HepG2 (cell line): ENCODE data around the gene ITGB2. TPM values are rescaled to one million over a fixed set of nuclear protein-coding genes. Genes with fewer than 3 reads are reported as not detected.

Source experiments
- ATRX ChIP-seq: sonication (generic); formaldehyde crosslinking; IDR thresholded peaks from 2 replicates; pipeline ENCODE4 v1.4.0; 2020; ENCODE audit warnings: missing genetic modification reagents, borderline replicate concordance
- ESRRA ChIP-seq: sonication (generic); formaldehyde crosslinking; IDR thresholded peaks from 2 replicates; pipeline ENCODE4 v1.5.1; 2020; ENCODE audit warnings: mild to moderate bottlenecking, low read depth, missing genetic modification reagents
- FOXA3 ChIP-seq: IDR thresholded peaks from 2 replicates; pipeline ENCODE4 v1.6.1; 2016; ENCODE audit warnings: missing genetic modification reagents, missing compliant biosample characterization
- FOXJ3 ChIP-seq: sonication (generic); formaldehyde crosslinking; IDR thresholded peaks from 2 replicates; pipeline ENCODE4 v1.4.0; 2020; ENCODE audit warnings: missing genetic modification reagents, mild to moderate bottlenecking, borderline replicate concordance
- KDM1A ChIP-seq: IDR thresholded peaks from 2 replicates; pipeline ENCODE4 v1.6.1; 2016; ENCODE audit warnings: missing compliant biosample characterization
- KDM4B ChIP-seq: sonication (generic); formaldehyde crosslinking; IDR thresholded peaks from 2 replicates; pipeline ENCODE4 v1.4.0; 2020; ENCODE audit warnings: missing genetic modification reagents
- MXI1 ChIP-seq: IDR thresholded peaks from 3 replicates; pipeline ENCODE4 v1.6.1; 2012; ENCODE audit warnings: low read depth, low read length, inconsistent platforms, borderline replicate concordance
- SMARCE1 ChIP-seq: fragments of 450-650 bp; IDR thresholded peaks from 2 replicates; pipeline ENCODE4 v1.6.1; 2017; ENCODE audit warnings: borderline replicate concordance
- ZNF224 ChIP-seq: sonication (generic); formaldehyde crosslinking; IDR thresholded peaks from 2 replicates; pipeline ENCODE4 v1.5.0; 2020; ENCODE audit warnings: mild to moderate bottlenecking, missing genetic modification reagents
- ZNF333 ChIP-seq: sonication (generic); formaldehyde crosslinking; IDR thresholded peaks from 2 replicates; pipeline ENCODE4 v1.4.0; 2020; ENCODE audit warnings: mild to moderate bottlenecking, missing genetic modification reagents, borderline replicate concordance
- ZNF629 ChIP-seq: sonication (generic); formaldehyde crosslinking; conservative IDR thresholded peaks from 2 replicates; pipeline ENCODE4 v1.5.0; 2020; ENCODE audit warnings: missing genetic modification reagents
- polyA plus RNA-seq, 8 experiments: library from polyadenylated mRNA; depleted of rRNA in 3 of 8; stranded (reverse) in 7 of 8; unstranded in 1 of 8; fragments of >200 nt; fragmentation: Illumina TruSeq in 4 of 8; extraction: Trizol in 4 of 8; gene quantifications; 2 replicates each; pipeline versions ENCODE4 v1.2.1 to v1.2.3, GENCODE V29; 2011 to 2016; ENCODE audit warnings: low read depth in 4 of 8, missing spikeins in 1 of 8, mixed read lengths in 1 of 8; ENCODE audit not compliant: insufficient read depth in 1 of 8
- total RNA-seq, 5 experiments: library from RNA; depleted of rRNA; stranded (reverse); fragments of >200 nt; fragmentation: Illumina TruSeq; extraction: Trizol; gene quantifications; 2 replicates each; pipeline ENCODE4 v1.2.3, GENCODE V29; 2016; ENCODE audit warnings: low read depth in 1 of 5
- TF ChIP-seq, protein P1 (sequence below): sonication (generic); formaldehyde crosslinking; IDR thresholded peaks from 2 replicates; pipeline ENCODE4 v1.5.0; 2020; ENCODE audit warnings: missing genetic modification reagents, mild to moderate bottlenecking, borderline replicate concordance
- TF ChIP-seq, protein P2 (sequence below): sonication (generic); formaldehyde crosslinking; IDR thresholded peaks from 2 replicates; pipeline ENCODE4 v1.5.0; 2020; ENCODE audit warnings: mild to moderate bottlenecking, missing genetic modification reagents, borderline replicate concordance
- TF ChIP-seq, protein P3 (sequence below): sonication (generic); formaldehyde crosslinking; IDR thresholded peaks from 2 replicates; pipeline ENCODE4 v1.4.0; 2020; ENCODE audit warnings: missing genetic modification reagents
- TF ChIP-seq, protein P4 (sequence below): sonication (generic); formaldehyde crosslinking; IDR thresholded peaks from 2 replicates; pipeline ENCODE4 v1.4.0; 2020; ENCODE audit warnings: missing genetic modification reagents
- TF ChIP-seq, protein P5 (sequence below): sonication (generic); formaldehyde crosslinking; IDR thresholded peaks from 2 replicates; pipeline ENCODE4 v1.9.0; 2021; ENCODE audit warnings: missing genetic modification reagents, mild to moderate bottlenecking, borderline replicate concordance

Gene ITGB2
- total and polyA plus RNA-seq, 2 of the 13 experiments (the other 11 are each of a cell fraction or from before 2014, with no cell fraction given), result 4.2 to 18.0 TPM

GRCh38 chr21:44910229-44911067 lies 10.3 kb downstream of the ITGB2 start (continued):
- no peak for TF ChIP-seq FOXA3 (CRISPR knock-in tag)
- peak; percentile 91 for TF ChIP-seq ESRRA (CRISPR knock-in tag)
- TF ChIP-seq, protein P1, sequence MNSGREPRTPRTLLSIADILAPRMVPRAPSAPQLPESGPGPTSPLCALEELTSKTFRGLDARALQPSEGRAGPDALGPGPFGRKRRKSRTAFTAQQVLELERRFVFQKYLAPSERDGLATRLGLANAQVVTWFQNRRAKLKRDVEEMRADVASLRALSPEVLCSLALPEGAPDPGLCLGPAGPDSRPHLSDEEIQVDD (CRISPR knock-in tag), result no peak
- no peak for TF ChIP-seq FOXJ3 (CRISPR knock-in tag)
- no peak for TF ChIP-seq KDM4B (CRISPR knock-in tag)
- 0 out of 2 replicates have a peak, but pooled peaks have one; percentile 22 for TF ChIP-seq ZNF629 (CRISPR knock-in tag)
- TF ChIP-seq, protein P2, sequence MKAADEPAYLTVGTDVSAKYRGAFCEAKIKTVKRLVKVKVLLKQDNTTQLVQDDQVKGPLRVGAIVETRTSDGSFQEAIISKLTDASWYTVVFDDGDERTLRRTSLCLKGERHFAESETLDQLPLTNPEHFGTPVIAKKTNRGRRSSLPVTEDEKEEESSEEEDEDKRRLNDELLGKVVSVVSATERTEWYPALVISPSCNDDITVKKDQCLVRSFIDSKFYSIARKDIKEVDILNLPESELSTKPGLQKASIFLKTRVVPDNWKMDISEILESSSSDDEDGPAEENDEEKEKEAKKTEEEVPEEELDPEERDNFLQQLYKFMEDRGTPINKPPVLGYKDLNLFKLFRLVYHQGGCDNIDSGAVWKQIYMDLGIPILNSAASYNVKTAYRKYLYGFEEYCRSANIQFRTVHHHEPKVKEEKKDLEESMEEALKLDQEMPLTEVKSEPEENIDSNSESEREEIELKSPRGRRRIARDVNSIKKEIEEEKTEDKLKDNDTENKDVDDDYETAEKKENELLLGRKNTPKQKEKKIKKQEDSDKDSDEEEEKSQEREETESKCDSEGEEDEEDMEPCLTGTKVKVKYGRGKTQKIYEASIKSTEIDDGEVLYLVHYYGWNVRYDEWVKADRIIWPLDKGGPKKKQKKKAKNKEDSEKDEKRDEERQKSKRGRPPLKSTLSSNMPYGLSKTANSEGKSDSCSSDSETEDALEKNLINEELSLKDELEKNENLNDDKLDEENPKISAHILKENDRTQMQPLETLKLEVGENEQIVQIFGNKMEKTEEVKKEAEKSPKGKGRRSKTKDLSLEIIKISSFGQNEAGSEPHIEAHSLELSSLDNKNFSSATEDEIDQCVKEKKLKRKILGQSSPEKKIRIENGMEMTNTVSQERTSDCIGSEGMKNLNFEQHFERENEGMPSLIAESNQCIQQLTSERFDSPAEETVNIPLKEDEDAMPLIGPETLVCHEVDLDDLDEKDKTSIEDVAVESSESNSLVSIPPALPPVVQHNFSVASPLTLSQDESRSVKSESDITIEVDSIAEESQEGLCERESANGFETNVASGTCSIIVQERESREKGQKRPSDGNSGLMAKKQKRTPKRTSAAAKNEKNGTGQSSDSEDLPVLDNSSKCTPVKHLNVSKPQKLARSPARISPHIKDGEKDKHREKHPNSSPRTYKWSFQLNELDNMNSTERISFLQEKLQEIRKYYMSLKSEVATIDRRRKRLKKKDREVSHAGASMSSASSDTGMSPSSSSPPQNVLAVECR (CRISPR knock-in tag), result peak; percentile 41; the same call in 1 of the 2 replicates
- no peak for TF ChIP-seq SMARCE1
- no peak for TF ChIP-seq ATRX
- TF ChIP-seq, protein P3, sequence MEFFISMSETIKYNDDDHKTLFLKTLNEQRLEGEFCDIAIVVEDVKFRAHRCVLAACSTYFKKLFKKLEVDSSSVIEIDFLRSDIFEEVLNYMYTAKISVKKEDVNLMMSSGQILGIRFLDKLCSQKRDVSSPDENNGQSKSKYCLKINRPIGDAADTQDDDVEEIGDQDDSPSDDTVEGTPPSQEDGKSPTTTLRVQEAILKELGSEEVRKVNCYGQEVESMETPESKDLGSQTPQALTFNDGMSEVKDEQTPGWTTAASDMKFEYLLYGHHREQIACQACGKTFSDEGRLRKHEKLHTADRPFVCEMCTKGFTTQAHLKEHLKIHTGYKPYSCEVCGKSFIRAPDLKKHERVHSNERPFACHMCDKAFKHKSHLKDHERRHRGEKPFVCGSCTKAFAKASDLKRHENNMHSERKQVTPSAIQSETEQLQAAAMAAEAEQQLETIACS (CRISPR knock-in tag), result 0 out of 2 replicates have a peak, but pooled peaks have one; percentile 19
- no peak for TF ChIP-seq KDM1A
- TF ChIP-seq, protein P4, sequence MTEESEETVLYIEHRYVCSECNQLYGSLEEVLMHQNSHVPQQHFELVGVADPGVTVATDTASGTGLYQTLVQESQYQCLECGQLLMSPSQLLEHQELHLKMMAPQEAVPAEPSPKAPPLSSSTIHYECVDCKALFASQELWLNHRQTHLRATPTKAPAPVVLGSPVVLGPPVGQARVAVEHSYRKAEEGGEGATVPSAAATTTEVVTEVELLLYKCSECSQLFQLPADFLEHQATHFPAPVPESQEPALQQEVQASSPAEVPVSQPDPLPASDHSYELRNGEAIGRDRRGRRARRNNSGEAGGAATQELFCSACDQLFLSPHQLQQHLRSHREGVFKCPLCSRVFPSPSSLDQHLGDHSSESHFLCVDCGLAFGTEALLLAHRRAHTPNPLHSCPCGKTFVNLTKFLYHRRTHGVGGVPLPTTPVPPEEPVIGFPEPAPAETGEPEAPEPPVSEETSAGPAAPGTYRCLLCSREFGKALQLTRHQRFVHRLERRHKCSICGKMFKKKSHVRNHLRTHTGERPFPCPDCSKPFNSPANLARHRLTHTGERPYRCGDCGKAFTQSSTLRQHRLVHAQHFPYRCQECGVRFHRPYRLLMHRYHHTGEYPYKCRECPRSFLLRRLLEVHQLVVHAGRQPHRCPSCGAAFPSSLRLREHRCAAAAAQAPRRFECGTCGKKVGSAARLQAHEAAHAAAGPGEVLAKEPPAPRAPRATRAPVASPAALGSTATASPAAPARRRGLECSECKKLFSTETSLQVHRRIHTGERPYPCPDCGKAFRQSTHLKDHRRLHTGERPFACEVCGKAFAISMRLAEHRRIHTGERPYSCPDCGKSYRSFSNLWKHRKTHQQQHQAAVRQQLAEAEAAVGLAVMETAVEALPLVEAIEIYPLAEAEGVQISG (CRISPR knock-in tag), result peak; percentile 37; the same call in 1 of the 2 replicates
- TF ChIP-seq ZNF333 (CRISPR knock-in tag), result no peak
- no peak for TF ChIP-seq MXI1
- TF ChIP-seq ZNF224 (CRISPR knock-in tag), result no peak
- TF ChIP-seq, protein P5, sequence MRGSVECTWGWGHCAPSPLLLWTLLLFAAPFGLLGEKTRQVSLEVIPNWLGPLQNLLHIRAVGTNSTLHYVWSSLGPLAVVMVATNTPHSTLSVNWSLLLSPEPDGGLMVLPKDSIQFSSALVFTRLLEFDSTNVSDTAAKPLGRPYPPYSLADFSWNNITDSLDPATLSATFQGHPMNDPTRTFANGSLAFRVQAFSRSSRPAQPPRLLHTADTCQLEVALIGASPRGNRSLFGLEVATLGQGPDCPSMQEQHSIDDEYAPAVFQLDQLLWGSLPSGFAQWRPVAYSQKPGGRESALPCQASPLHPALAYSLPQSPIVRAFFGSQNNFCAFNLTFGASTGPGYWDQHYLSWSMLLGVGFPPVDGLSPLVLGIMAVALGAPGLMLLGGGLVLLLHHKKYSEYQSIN (CRISPR knock-in tag), result no peak
